HCT116 (cell line): ENCODE data around the gene TCEANC. TPM values are rescaled to one million over a fixed set of nuclear protein-coding genes. Genes with fewer than 3 reads are reported as not detected.

Experiments used
- ATAC-seq: fragments of 200-7000 bp; cut with Tn5 transposase; 2 replicates; pipeline ENCODE4 v1.9.1; 2020; ENCODE audit warnings: mild to moderate bottlenecking, moderate library complexity
- BruUV-seq: library from RNA; stranded (reverse); fragments of 400-500 nt; replicated peaks from 2 replicates; lab custom pipeline; 2021; lab: Mats Ljungman, UMichigan
- CTCF ChIA-PET: fragments of 300-600 bp; sonication (Branson Sonifier 250); formaldehyde crosslinking; loops from one replicate; lab custom pipeline; 2021; ENCODE audit warnings: antibody characterized with exemption; lab: Charles Lee
- POLR2A ChIA-PET: fragments of 300-600, 350-600 bp; sonication (Branson Sonifier 250); formaldehyde crosslinking; loops from one replicate; lab custom pipeline; 2021; ENCODE audit warnings: antibody characterized with exemption; lab: Charles Lee
- RAD21 ChIA-PET, 2 experiments: fragments of 300-600 bp; sonication (Branson Sonifier 250); formaldehyde crosslinking; loops; one replicate each; lab custom pipeline; 2023; ENCODE audit warnings: low total read pairs in 2 of 2; ENCODE audit not compliant: uncharacterized antibody in 2 of 2, unreplicated experiment in 2 of 2, low non-redundant PET in 1 of 2; lab: Charles Lee
- DNase-seq: peaks from one replicate; pipeline ENCODE4 v3.0.0-alpha.2; 2010; ENCODE audit warnings: low read depth, low spot score
- H2AFZ ChIP-seq: fragments of 200-600 bp; shearing (Covaris generic), sonication (generic); 2 replicates; pipeline ENCODE4 v1.6.1; 2017; ENCODE audit warnings: low read depth, mixed run types, mixed read lengths, antibody characterized with exemption, low read length; ENCODE audit not compliant: poor library complexity, severe bottlenecking
- H3K27ac ChIP-seq: 2 replicates; pipeline ENCODE4 v1.5.1; 2012; ENCODE audit warnings: low read depth, low read length
- H3K27me3 ChIP-seq: fragments of 200-600 bp; sonication (generic); 2 replicates; pipeline ENCODE4 v1.6.1; 2016; ENCODE audit warnings: mixed run types, low read length, mixed read lengths; ENCODE audit not compliant: insufficient read depth
- H3K36me3 ChIP-seq, 2 experiments: fragments of 200-500 bp in 1 of 2; fragments of 200-600 bp in 1 of 2; sonication (Bioruptor generic) in 1 of 2; sonication (generic) in 1 of 2; 2 replicates each; pipeline versions ENCODE4 v1.5.1 to v1.6.1; 2014 to 2016; ENCODE audit warnings: low read length in 2 of 2, inconsistent platforms in 1 of 2, mixed read lengths in 1 of 2, mixed run types in 1 of 2; ENCODE audit not compliant: insufficient read depth in 2 of 2, control insufficient read depth in 1 of 2
- H3K4me1 ChIP-seq, 2 experiments: fragments of 200-600 bp in 1 of 2; sonication (generic) in 1 of 2; 2 replicates each; pipeline versions ENCODE4 v1.5.1 to v1.6.1; 2012 to 2017; ENCODE audit warnings: low read length in 2 of 2, inconsistent platforms in 1 of 2, mild to moderate bottlenecking in 1 of 2, mixed read lengths in 1 of 2, mixed run types in 1 of 2, moderate library complexity in 1 of 2; ENCODE audit not compliant: insufficient read depth in 2 of 2, control insufficient read depth in 1 of 2
- H3K4me2 ChIP-seq: fragments of 200-600 bp; sonication (generic); 2 replicates; pipeline ENCODE4 v1.6.1; 2017; ENCODE audit warnings: mixed run types, low read length, mixed read lengths
- H3K4me3 ChIP-seq, 2 experiments: fragments of 200-600 bp in 1 of 2; sonication (generic) in 1 of 2; replicated peaks in 1 of 2; 2 replicates each; pipeline ENCODE4 v1.5.1; 2011 to 2016; ENCODE audit warnings: low read length in 2 of 2, control low read depth in 1 of 2, low read depth in 1 of 2, mild to moderate bottlenecking in 1 of 2, mixed read lengths in 1 of 2, mixed run types in 1 of 2
- H3K79me2 ChIP-seq: fragments of 200-600 bp; sonication (generic); 2 replicates; pipeline ENCODE4 v1.6.1; 2017; ENCODE audit warnings: mild to moderate bottlenecking, mixed run types, low read length, moderate library complexity, mixed read lengths; ENCODE audit not compliant: insufficient read depth
- H3K9ac ChIP-seq: fragments of 200-600 bp; sonication (generic); 2 replicates; pipeline ENCODE4 v1.6.1; 2016; ENCODE audit warnings: low read length, mixed read lengths
- H3K9me2 ChIP-seq: fragments of 200-600 bp; sonication (generic), shearing (Covaris generic); 2 replicates; pipeline ENCODE4 v1.6.1; 2017; ENCODE audit warnings: mixed run types, mild to moderate bottlenecking, moderate library complexity; ENCODE audit not compliant: insufficient read depth
- H3K9me3 ChIP-seq, 2 experiments: fragments of 200-500 bp in 1 of 2; fragments of 200-600 bp in 1 of 2; sonication (Bioruptor generic) in 1 of 2; sonication (generic) in 1 of 2; 2 replicates each; pipeline ENCODE4 v1.6.1; 2014 to 2017; ENCODE audit warnings: low read length in 2 of 2, mixed read lengths in 2 of 2, inconsistent platforms in 1 of 2, low read depth in 1 of 2, mild to moderate bottlenecking in 1 of 2, mixed run types in 1 of 2, moderate library complexity in 1 of 2; ENCODE audit not compliant: control insufficient read depth in 1 of 2, insufficient read depth in 1 of 2
- H4K20me1 ChIP-seq: fragments of 200-600 bp; sonication (generic), shearing (Covaris generic); 2 replicates; pipeline ENCODE4 v1.6.1; 2017; ENCODE audit warnings: mixed run types, mild to moderate bottlenecking, moderate library complexity; ENCODE audit not compliant: insufficient read depth
- ATF3 ChIP-seq: IDR thresholded peaks from 2 replicates; pipeline ENCODE4 v1.6.1; 2012
- EGR1 ChIP-seq: IDR thresholded peaks from 2 replicates; pipeline ENCODE4 v1.6.1; 2012; ENCODE audit warnings: low read depth
- POLR2AphosphoS5 ChIP-seq: IDR thresholded peaks from 2 replicates; pipeline ENCODE4 v1.6.1; 2011; ENCODE audit warnings: mild to moderate bottlenecking, low read depth, low read length, moderate library complexity
- RAD21 ChIP-seq: IDR thresholded peaks from 2 replicates; pipeline ENCODE4 v1.6.1; 2012; ENCODE audit warnings: low read depth, mild to moderate bottlenecking
- REST ChIP-seq: IDR thresholded peaks from 2 replicates; pipeline ENCODE4 v1.6.1; 2012; ENCODE audit warnings: low read depth
- YY1 ChIP-seq: IDR thresholded peaks from 2 replicates; pipeline ENCODE4 v1.6.1; 2011; ENCODE audit warnings: low read length, low read depth, moderate library complexity, mild to moderate bottlenecking; ENCODE audit not compliant: insufficient replicate concordance; ENCODE audit errors: extremely low read depth
- ZNF274 ChIP-seq: fragments of 200-500 bp; sonication (Bioruptor generic); IDR thresholded peaks from 2 replicates; pipeline ENCODE4 v1.6.1; 2014; ENCODE audit warnings: mild to moderate bottlenecking, low read depth, low read length, inconsistent platforms
- intact Hi-C: fragments of 100-400 bp; cut with micrococcal nuclease; formaldehyde crosslinking; loops from 2 replicates; pipeline ENCODE4 v1.10.0; 2022
- total RNA-seq: library from RNA; stranded (reverse); gene quantifications from one replicate; pipeline ENCODE4 v1.2.1, GENCODE V29; 2021; ENCODE audit not compliant: unreplicated experiment

TCEANC gene
- total RNA-seq, 1 experiment from 2014 or later = 1.2 TPM

- DNase-seq (no peak), ATAC-seq (no peak)
- intact Hi-C loops = no loop called here
- Histone ChIP-seq H3K79me2 (peaks cover 90% of the 10 kb centered on the region), H3K9me3 (no peaks in the 10 kb centered on the region), H3K4me3 (no peak overlapping the region), H2AFZ (no peak overlapping the region), H4K20me1 (no peaks in the 10 kb centered on the region), H3K9ac (no peak overlapping the region), H3K4me1 (peaks cover 0 to 7% of the 10 kb centered on the region in 2 experiments; a peak in 2 of 4 replicates), H3K27me3 (no peaks in the 10 kb centered on the region), H3K27ac (no peak overlapping the region), H3K4me2 (no peak overlapping the region), H3K36me3 (no peaks in the 10 kb centered on the region), H3K9me2 (no peaks in the 10 kb centered on the region)
- BruUV-seq = no TSS peak
- ChIA-PET POLR2A (no interaction called here), CTCF (no interaction called here), RAD21 (no interaction called here)
- TF ChIP-seq REST (no peak), YY1 (no peak), ATF3 (no peak), POLR2AphosphoS5 (no peak), ZNF274 (no peak), RAD21 (no peak), EGR1 (no peak)
Measured at GRCh38 chrX:13703589-13703988, 50.6 kb downstream of the TCEANC start.
